Upper lobe of right lung (tissue), 1 donor: ENCODE measurements around the gene ZCCHC14. TPM values are rescaled to one million over a fixed set of nuclear protein-coding genes. Genes with fewer than 3 reads are reported as not detected.
"Not testable (repeated sequence)": the region's sequence is repeated elsewhere in the genome, so short reads cannot be mapped to it uniquely, and the experiment has no call there.

Experiments used
- ATAC-seq: fragments of 200-7000 bp; cut with Tn5 transposase; one replicate; pipeline ENCODE4 v1.9.1; 2020; ENCODE audit warnings: mild to moderate bottlenecking, moderate library complexity
- DNase-seq: peaks from one replicate; pipeline ENCODE4 v3.0.0-alpha.2; 2020
- H3K27ac ChIP-seq: fragments of 200-600 bp; one replicate; pipeline ENCODE4 v1.8.0; 2022
- H3K27me3 ChIP-seq: fragments of 200-600 bp; one replicate; pipeline ENCODE4 v1.8.0; 2022; ENCODE audit warnings: mild to moderate bottlenecking
- H3K36me3 ChIP-seq: fragments of 200-600 bp; one replicate; pipeline ENCODE4 v1.8.0; 2022
- H3K4me1 ChIP-seq: fragments of 200-600 bp; one replicate; pipeline ENCODE4 v1.8.0; 2022
- H3K4me3 ChIP-seq: fragments of 200-600 bp; one replicate; pipeline ENCODE4 v1.8.0; 2022; ENCODE audit warnings: mild to moderate bottlenecking
- H3K9me3 ChIP-seq: fragments of 200-600 bp; one replicate; pipeline ENCODE4 v1.8.0; 2022
- CTCF ChIP-seq: fragments of 200-600 bp; IDR thresholded peaks from one replicate; pipeline ENCODE4 v1.8.0; 2022; ENCODE audit warnings: antibody characterized with exemption
- intact Hi-C: fragments of 100-400 bp; cut with DNase I; formaldehyde crosslinking; loops from one replicate; pipeline ENCODE4 v1.11.0; 2022
- total RNA-seq: library from RNA; stranded (reverse); fragmentation: NEBNext Ultra II Directional; extraction: Animal tissue kit (Norgen Biotek cat#: 25700); gene quantifications from one replicate; pipeline ENCODE4 v1.2.1, GENCODE V29; 2021
- donor health status: DM: no; HTN: yes; CAD: no; lungs with severe emphysema.

Gene ZCCHC14
- total RNA-seq, 1 donor from 2014 or later: 27.2 TPM

GRCh38 chr16:87506423-87507350 lies 13.9 kb upstream of the ZCCHC14 start:
- Histone ChIP-seq H3K27me3 (no peaks in the 10 kb centered on the region), H3K4me1 (peaks cover 10% of the 10 kb centered on the region), H3K27ac (no peak overlapping the region), H3K36me3 (no peaks in the 10 kb centered on the region), H3K9me3 (no peaks in the 10 kb centered on the region), H3K4me3 (no peak overlapping the region)
- ATAC-seq (no peak), DNase-seq (peak; percentile 33)
- no peak for TF ChIP-seq CTCF
- intact Hi-C loops: no loop called here

GRCh38 chr16:87505834-87506233 lies 13.0 kb upstream of the ZCCHC14 start:
- H3K27me3 ChIP-seq: no peaks in the 10 kb centered on the region
- intact Hi-C loops: no loop called here
- no peaks in the 10 kb centered on the region for H3K36me3 ChIP-seq
- DNase-seq: peak; percentile 0
- ATAC-seq: no peak
- H3K27ac ChIP-seq: no peak overlapping the region
- TF ChIP-seq CTCF: no peak
- no peak overlapping the region for H3K4me3 ChIP-seq
- H3K4me1 ChIP-seq: peaks cover 10% of the 10 kb centered on the region
- H3K9me3 ChIP-seq: no peaks in the 10 kb centered on the region

DNA sequence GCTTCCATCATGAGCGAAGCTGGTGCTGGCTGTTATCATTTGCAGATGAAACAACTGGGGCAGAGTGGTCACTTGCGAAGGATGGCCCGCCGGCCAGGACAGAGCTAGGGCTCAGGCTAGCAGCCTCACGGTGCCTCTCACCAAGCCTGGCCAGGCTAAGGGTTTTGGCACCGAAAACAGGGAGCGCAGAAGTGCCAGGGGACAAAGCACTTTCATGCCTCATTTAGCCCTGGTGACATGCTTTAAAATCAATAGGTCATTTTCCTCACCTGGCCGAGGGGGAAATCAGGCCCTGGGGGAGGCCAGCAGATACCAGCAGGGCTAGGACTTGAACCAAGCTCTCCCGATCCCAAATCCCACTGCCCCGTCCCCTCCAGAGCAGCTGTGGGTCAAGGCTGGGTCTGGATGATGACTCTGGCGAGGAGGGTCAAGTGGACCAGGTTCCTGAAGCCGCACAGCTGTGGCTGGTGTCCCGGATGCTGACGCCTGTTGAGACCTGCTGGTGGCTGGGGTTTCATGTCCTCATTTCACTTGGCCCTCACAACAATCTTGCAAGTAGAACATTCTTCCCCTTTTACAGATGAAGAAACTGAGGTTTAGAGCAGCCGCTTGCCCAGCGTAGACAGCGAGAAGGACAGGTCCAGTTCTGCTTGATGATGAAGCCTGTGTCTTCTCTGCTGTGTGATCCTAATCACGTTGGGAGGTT lies 10.6 kb upstream of the ZCCHC14 start:
- H3K4me3 ChIP-seq, ATAC-seq, DNase-seq, H3K27me3 ChIP-seq, H3K27ac ChIP-seq, intact Hi-C loops, H3K9me3 ChIP-seq, H3K36me3 ChIP-seq: not testable (repeated sequence)
- peaks cover 10% of the 10 kb centered on the region for H3K4me1 ChIP-seq

GRCh38 chr16:87502308-87502969 lies 9.6 kb upstream of the ZCCHC14 start:
- ATAC-seq (no peak), DNase-seq (no peak)
- intact Hi-C loops: no loop called here
- TF ChIP-seq CTCF: no peak
- no peak overlapping the region for H3K27ac ChIP-seq
- no peak overlapping the region for H3K4me3 ChIP-seq
- no peaks in the 10 kb centered on the region for H3K36me3 ChIP-seq
- no peaks in the 10 kb centered on the region for H3K27me3 ChIP-seq
- H3K4me1 ChIP-seq: peaks cover 3% of the 10 kb centered on the region
- no peaks in the 10 kb centered on the region for H3K9me3 ChIP-seq

- Histone ChIP-seq H3K9me3 (no peaks in the 10 kb centered on the region), H3K27me3 (no peaks in the 10 kb centered on the region), H3K36me3 (no peaks in the 10 kb centered on the region), H3K27ac (no peak overlapping the region), H3K4me1 (no peaks in the 10 kb centered on the region), H3K4me3 (no peak overlapping the region)
- intact Hi-C loops: no loop called here
- no peak for TF ChIP-seq CTCF
- DNase-seq: no peak
- no peak for ATAC-seq
Observed at GRCh38 chr16:87501117-87501516, 8.3 kb upstream of the ZCCHC14 start.

DNA sequence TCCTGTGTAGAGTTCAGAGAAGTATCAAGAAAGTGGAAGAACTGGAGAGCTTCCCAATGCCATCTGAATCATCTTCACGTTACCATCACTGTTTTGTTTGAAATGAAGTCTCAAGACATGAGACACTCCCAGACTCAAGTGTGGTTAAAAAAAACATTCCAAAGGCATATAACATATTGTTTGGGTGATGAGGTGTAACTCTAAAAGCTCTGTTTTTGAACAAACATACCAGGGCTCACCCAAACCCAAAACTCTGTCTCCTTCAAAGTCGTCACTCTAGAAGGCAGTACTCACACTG lies 6.3 kb upstream of the ZCCHC14 start:
- no peak for DNase-seq
- ATAC-seq: no peak
- no peak overlapping the region for H3K4me3 ChIP-seq
- no peaks in the 10 kb centered on the region for H3K36me3 ChIP-seq
- H3K27me3 ChIP-seq: no peaks in the 10 kb centered on the region
- intact Hi-C loops: no loop called here
- no peak for TF ChIP-seq CTCF
- no peak overlapping the region for H3K27ac ChIP-seq
- H3K4me1 ChIP-seq: no peaks in the 10 kb centered on the region
- no peaks in the 10 kb centered on the region for H3K9me3 ChIP-seq
